H9 (cell line): ENCODE data around the gene NPAS2. TPM values are rescaled to one million over a fixed set of nuclear protein-coding genes. Genes with fewer than 3 reads are reported as not detected.

Experiments used
- DNase-seq: peaks from one replicate; pipeline ENCODE4 v3.0.0-alpha.2; 2017
- H2AFZ ChIP-seq: one replicate; pipeline ENCODE4 v1.6.1; 2013; ENCODE audit warnings: mild to moderate bottlenecking, low read length, control low read depth, moderate library complexity
- H2AK5ac ChIP-seq: 2 replicates; pipeline ENCODE4 v1.6.1; 2013; ENCODE audit warnings: low read length, control low read depth, mixed read lengths; ENCODE audit not compliant: insufficient read length
- H2BK120ac ChIP-seq: one replicate; pipeline ENCODE4 v1.6.1; 2013; ENCODE audit warnings: low read depth, mild to moderate bottlenecking, low read length, control low read depth, inconsistent platforms; ENCODE audit not compliant: poor library complexity, severe bottlenecking
- H2BK12ac ChIP-seq: 2 replicates; pipeline ENCODE4 v1.6.1; 2013; ENCODE audit warnings: low read length, control low read depth, mixed read lengths, low read depth; ENCODE audit not compliant: insufficient read length
- H2BK15ac ChIP-seq: 2 replicates; pipeline ENCODE4 v1.6.1; 2013; ENCODE audit warnings: low read depth, low read length, control low read depth
- H2BK20ac ChIP-seq: one replicate; pipeline ENCODE4 v1.6.1; 2013; ENCODE audit warnings: low read depth, mild to moderate bottlenecking, low read length, control low read depth, inconsistent platforms; ENCODE audit not compliant: poor library complexity, severe bottlenecking
- H2BK5ac ChIP-seq: 2 replicates; pipeline ENCODE4 v1.6.1; 2013; ENCODE audit warnings: low read length, control low read depth, mixed read lengths; ENCODE audit not compliant: insufficient read length
- H3K14ac ChIP-seq: 2 replicates; pipeline ENCODE4 v1.6.1; 2013; ENCODE audit warnings: low read length, control low read depth; ENCODE audit not compliant: insufficient read depth
- H3K18ac ChIP-seq: 2 replicates; pipeline ENCODE4 v1.6.1; 2013; ENCODE audit warnings: low read depth, mild to moderate bottlenecking, mixed read lengths, low read length, control low read depth; ENCODE audit not compliant: insufficient read length
- H3K23ac ChIP-seq: 2 replicates; pipeline ENCODE4 v1.6.1; 2013; ENCODE audit warnings: low read length, control low read depth, mixed read lengths, low read depth; ENCODE audit not compliant: insufficient read length
- H3K23me2 ChIP-seq: 2 replicates; pipeline ENCODE4 v1.6.1; 2013; ENCODE audit warnings: low read depth, mild to moderate bottlenecking, mixed read lengths, low read length, control low read depth; ENCODE audit not compliant: insufficient read length, poor library complexity, severe bottlenecking
- H3K27ac ChIP-seq: 2 replicates; pipeline ENCODE4 v1.5.1; 2013; ENCODE audit warnings: low read length, control low read depth, mixed read lengths, low read depth; ENCODE audit not compliant: insufficient read length
- H3K27me3 ChIP-seq: 2 replicates; pipeline ENCODE4 v1.6.1; 2013; ENCODE audit warnings: low read length, control low read depth, inconsistent platforms; ENCODE audit not compliant: insufficient read depth
- H3K4ac ChIP-seq: 2 replicates; pipeline ENCODE4 v1.6.1; 2013; ENCODE audit warnings: low read depth, mild to moderate bottlenecking, control low read depth, inconsistent platforms, low read length, moderate library complexity
- H3K4me1 ChIP-seq: 2 replicates; pipeline ENCODE4 v1.6.1; 2013; ENCODE audit warnings: low read length, control low read depth, inconsistent platforms; ENCODE audit not compliant: insufficient read depth
- H3K4me2 ChIP-seq: 2 replicates; pipeline ENCODE4 v1.6.1; 2013; ENCODE audit warnings: low read length, control low read depth, mixed read lengths; ENCODE audit not compliant: insufficient read length, insufficient read depth
- H3K56ac ChIP-seq: 2 replicates; pipeline ENCODE4 v1.6.1; 2013; ENCODE audit warnings: low read depth, mild to moderate bottlenecking, mixed read lengths, low read length, control low read depth; ENCODE audit not compliant: insufficient read length
- H3K79me1 ChIP-seq: 2 replicates; pipeline ENCODE4 v1.6.1; 2013; ENCODE audit warnings: low read depth, mild to moderate bottlenecking, moderate library complexity, low read length, control low read depth, inconsistent platforms; ENCODE audit not compliant: insufficient read depth, poor library complexity, severe bottlenecking
- H3K79me2 ChIP-seq: 2 replicates; pipeline ENCODE4 v1.6.1; 2013; ENCODE audit warnings: low read length, control low read depth, inconsistent platforms; ENCODE audit not compliant: insufficient read depth
- H3K9ac ChIP-seq: 2 replicates; pipeline ENCODE4 v1.6.1; 2013; ENCODE audit warnings: low read length, control low read depth, mixed read lengths; ENCODE audit not compliant: insufficient read length; ENCODE audit errors: extremely low read depth
- H3K9me3 ChIP-seq: one replicate; pipeline ENCODE4 v1.6.1; 2013; ENCODE audit warnings: low read depth, low read length, inconsistent platforms; ENCODE audit not compliant: control insufficient read depth
- H3T11ph ChIP-seq: one replicate; pipeline ENCODE4 v1.6.1; 2013; ENCODE audit warnings: mild to moderate bottlenecking, low read length, control low read depth, inconsistent platforms
- H4K20me1 ChIP-seq: one replicate; pipeline ENCODE4 v1.6.1; 2013; ENCODE audit not compliant: control insufficient read depth, insufficient read length, insufficient read depth
- H4K5ac ChIP-seq: 2 replicates; pipeline ENCODE4 v1.6.1; 2013; ENCODE audit warnings: low read depth, mild to moderate bottlenecking, mixed read lengths, low read length, control low read depth; ENCODE audit not compliant: insufficient read length
- H4K8ac ChIP-seq: replicated peaks from 2 replicates; pipeline ENCODE4 v1.6.1; 2013; ENCODE audit warnings: low read length, control low read depth, mixed read lengths, low read depth; ENCODE audit not compliant: insufficient read length
- H4K91ac ChIP-seq: 2 replicates; pipeline ENCODE4 v1.6.1; 2013; ENCODE audit warnings: low read depth, mild to moderate bottlenecking, moderate library complexity, mixed read lengths, low read length, control low read depth; ENCODE audit not compliant: insufficient read length
- H3K27ac Mint-ChIP-seq, 3 experiments: 2 replicates in 2 of 3; 3 replicates in 1 of 3; pipeline ENCODE4 v1.8.0; 2020 to 2021; ENCODE audit warnings: mixed read lengths in 3 of 3, mild to moderate bottlenecking in 1 of 3, moderate library complexity in 1 of 3
- H3K27me3 Mint-ChIP-seq: 2 replicates; pipeline ENCODE4 v1.8.0; 2021; ENCODE audit warnings: low read depth, mild to moderate bottlenecking, moderate library complexity, mixed read lengths
- H3K36me3 Mint-ChIP-seq, 3 experiments: 2 replicates in 2 of 3; 3 replicates in 1 of 3; pipeline ENCODE4 v1.8.0; 2020 to 2021; ENCODE audit warnings: low read depth in 3 of 3, mixed read lengths in 3 of 3; ENCODE audit not compliant: insufficient read depth in 1 of 3
- H3K4me1 Mint-ChIP-seq, 2 experiments: 2 replicates each; pipeline ENCODE4 v1.8.0; 2020; ENCODE audit warnings: mixed read lengths in 2 of 2
- H3K4me3 Mint-ChIP-seq, 2 experiments: 2 replicates in 1 of 2; 3 replicates in 1 of 2; pipeline ENCODE4 v1.8.0; 2020 to 2021; ENCODE audit warnings: mild to moderate bottlenecking in 2 of 2, mixed read lengths in 2 of 2, moderate library complexity in 1 of 2
- H3K9me3 Mint-ChIP-seq, 2 experiments: 2 replicates in 1 of 2; 3 replicates in 1 of 2; pipeline ENCODE4 v1.8.0; 2020; ENCODE audit warnings: mild to moderate bottlenecking in 2 of 2, mixed read lengths in 2 of 2, moderate library complexity in 1 of 2
- WGBS: extraction: QIAGEN DNeasy Blood & Tissue Kit; methylation state at CpG from one replicate; pipeline ENCODE4 v1.1.7; 2013; ENCODE audit warnings: missing lambda C conversion rate, low lambda C conversion rate, mixed read lengths; ENCODE audit not compliant: insufficient read length; ENCODE audit errors: extremely low coverage; 5-methylcytosine and 5-hydroxymethylcytosine counted together
- total RNA-seq: library from RNA; stranded (reverse); gene quantifications from 2 replicates; pipeline ENCODE4 v1.2.1, GENCODE V29; 2021
- TF ChIP-seq, protein P1 (sequence below): fragments of 200-600 bp; sonication (generic); conservative IDR thresholded peaks from 3 replicates; pipeline ENCODE4 v1.8.0; 2021; ENCODE audit warnings: antibody characterized with exemption, mild to moderate bottlenecking

NPAS2 gene
- total RNA-seq, 1 experiment from 2014 or later: 1.3 TPM

DNA sequence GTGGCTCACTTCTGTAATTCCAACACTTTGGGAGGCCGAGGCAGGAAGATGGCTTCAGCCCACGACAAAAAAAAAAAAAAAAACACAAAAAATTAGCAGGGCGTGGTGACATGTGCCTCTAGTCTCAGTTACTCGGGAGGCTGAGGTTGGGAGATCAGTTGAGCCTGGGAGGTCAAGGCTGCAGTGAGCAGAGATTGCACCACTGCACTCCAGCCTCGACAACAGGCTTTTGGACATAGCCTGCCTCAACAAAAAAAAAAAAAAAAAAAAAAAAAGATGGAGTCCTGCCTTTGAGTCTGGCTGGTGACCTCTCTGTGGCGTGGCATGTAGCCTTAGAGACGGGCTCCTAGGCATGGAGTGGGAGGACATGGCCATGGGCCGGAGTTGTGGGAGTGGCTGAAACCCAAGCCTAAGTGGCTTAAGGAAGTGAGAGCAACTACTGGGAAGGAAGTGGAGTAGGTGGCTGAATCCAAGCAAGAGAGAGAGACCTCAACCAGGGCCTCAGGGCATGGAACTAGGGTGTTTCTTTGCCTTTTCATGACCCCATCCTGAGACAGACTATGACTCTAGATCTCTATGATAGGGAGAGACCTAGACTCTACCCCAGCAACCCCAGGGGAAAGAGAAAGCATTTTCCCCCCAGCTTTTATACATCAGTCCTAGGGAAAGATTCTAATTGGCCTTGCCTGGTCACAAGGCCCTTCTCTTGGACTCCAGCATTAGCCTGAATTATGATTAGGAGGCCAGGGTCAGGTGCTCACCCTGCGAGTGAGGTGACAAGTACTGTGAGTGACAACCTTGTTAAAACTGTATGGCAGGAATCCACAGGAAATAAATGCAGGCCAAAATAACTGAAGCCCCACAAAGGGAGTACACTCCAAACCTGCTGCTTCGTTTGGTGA is 34.2 kb downstream of the NPAS2 start:
- DNase-seq: no peak
- peaks cover 12 to 13% of the 10 kb centered on the region in 2 experiments for H3K4me1 Mint-ChIP-seq
- Histone ChIP-seq H4K5ac (no peak overlapping the region), H2BK120ac (no peak overlapping the region), H3K4me2 (no peak overlapping the region), H3K14ac (no peak overlapping the region), H3K56ac (no peak overlapping the region), H4K91ac (no peak overlapping the region), H3K4me1 (no peaks in the 10 kb centered on the region), H2AK5ac (no peak overlapping the region), H3K18ac (no peak overlapping the region), H2BK5ac (no peak overlapping the region), H2BK15ac (no peak overlapping the region), H4K8ac (no peak overlapping the region), H3K23me2 (no peaks in the 10 kb centered on the region), H2BK20ac (no peak overlapping the region), H4K20me1 (no peaks in the 10 kb centered on the region), H3K79me1 (no peaks in the 10 kb centered on the region), H3K27ac (no peak overlapping the region), H3K23ac (no peak overlapping the region), H3K79me2 (no peaks in the 10 kb centered on the region), H2AFZ (no peak overlapping the region), H3K9me3 (no peaks in the 10 kb centered on the region), H3K9ac (no peak overlapping the region), H3K4ac (no peak overlapping the region), H3K27me3 (no peaks in the 10 kb centered on the region), H3T11ph (no peak overlapping the region), H2BK12ac (no peak overlapping the region)
- TF ChIP-seq, protein P1, sequence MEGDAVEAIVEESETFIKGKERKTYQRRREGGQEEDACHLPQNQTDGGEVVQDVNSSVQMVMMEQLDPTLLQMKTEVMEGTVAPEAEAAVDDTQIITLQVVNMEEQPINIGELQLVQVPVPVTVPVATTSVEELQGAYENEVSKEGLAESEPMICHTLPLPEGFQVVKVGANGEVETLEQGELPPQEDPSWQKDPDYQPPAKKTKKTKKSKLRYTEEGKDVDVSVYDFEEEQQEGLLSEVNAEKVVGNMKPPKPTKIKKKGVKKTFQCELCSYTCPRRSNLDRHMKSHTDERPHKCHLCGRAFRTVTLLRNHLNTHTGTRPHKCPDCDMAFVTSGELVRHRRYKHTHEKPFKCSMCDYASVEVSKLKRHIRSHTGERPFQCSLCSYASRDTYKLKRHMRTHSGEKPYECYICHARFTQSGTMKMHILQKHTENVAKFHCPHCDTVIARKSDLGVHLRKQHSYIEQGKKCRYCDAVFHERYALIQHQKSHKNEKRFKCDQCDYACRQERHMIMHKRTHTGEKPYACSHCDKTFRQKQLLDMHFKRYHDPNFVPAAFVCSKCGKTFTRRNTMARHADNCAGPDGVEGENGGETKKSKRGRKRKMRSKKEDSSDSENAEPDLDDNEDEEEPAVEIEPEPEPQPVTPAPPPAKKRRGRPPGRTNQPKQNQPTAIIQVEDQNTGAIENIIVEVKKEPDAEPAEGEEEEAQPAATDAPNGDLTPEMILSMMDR: no peak
- no peak overlapping the region for H3K4me3 Mint-ChIP-seq
- H3K27ac Mint-ChIP-seq: no peak overlapping the region
- no peaks in the 10 kb centered on the region for H3K36me3 Mint-ChIP-seq
- H3K27me3 Mint-ChIP-seq: no peaks in the 10 kb centered on the region; the same call in 1 of the 2 replicates
- WGBS: no CpG with 5 or more reads among the region's 10 CpGs
- H3K9me3 Mint-ChIP-seq: no peaks in the 10 kb centered on the region; a peak in 1 of 5 replicates
